PFSK-1 (cell line): Measurements from ENCODE around the gene ZSCAN5A.

Source experiments
- POLR2AphosphoS5 ChIP-seq: IDR thresholded peaks from 2 replicates; pipeline ENCODE4 v1.6.1; 2012; ENCODE audit warnings: low read depth, mild to moderate bottlenecking, control low read depth, low read length, moderate library complexity
- REST ChIP-seq, 2 experiments: IDR thresholded peaks; 2 replicates each; pipeline versions ENCODE4 v1.6.1 to v1.8.0; 2011 to 2012; ENCODE audit warnings: low read depth in 2 of 2, low read length in 2 of 2, control low read depth in 1 of 2, inconsistent platforms in 1 of 2, mild to moderate bottlenecking in 1 of 2, moderate library complexity in 1 of 2; ENCODE audit not compliant: insufficient read depth in 1 of 2
- SIN3A ChIP-seq: IDR thresholded peaks from 2 replicates; pipeline ENCODE4 v1.6.1; 2012; ENCODE audit warnings: mild to moderate bottlenecking, low read length, moderate library complexity, borderline replicate concordance; ENCODE audit not compliant: insufficient read depth

- TF ChIP-seq REST (IDR thresholded peaks at IDR 0.05; ENCODE audit: insufficient read depth in 1 of 2, low read depth in 2 of 2, low read length in 2 of 2): no peak
- TF ChIP-seq POLR2AphosphoS5: no peak
- no peak for TF ChIP-seq SIN3A
Observed at GRCh38 chr19:56333506-56333905, 18.9 kb upstream of the ZSCAN5A start.
